Ecto neural progenitor cell (in vitro differentiated cells): ENCODE data around the gene PIK3R5.

Source experiments
- DNase-seq: peaks from one replicate; pipeline ENCODE4 v3.0.0-alpha.2; 2018; ENCODE audit warnings: low spot score

The PIK3R5 gene

GRCh38 chr17:8924595-8924994 lies 40.9 kb downstream of the PIK3R5 start:
- no peak for DNase-seq

DNA sequence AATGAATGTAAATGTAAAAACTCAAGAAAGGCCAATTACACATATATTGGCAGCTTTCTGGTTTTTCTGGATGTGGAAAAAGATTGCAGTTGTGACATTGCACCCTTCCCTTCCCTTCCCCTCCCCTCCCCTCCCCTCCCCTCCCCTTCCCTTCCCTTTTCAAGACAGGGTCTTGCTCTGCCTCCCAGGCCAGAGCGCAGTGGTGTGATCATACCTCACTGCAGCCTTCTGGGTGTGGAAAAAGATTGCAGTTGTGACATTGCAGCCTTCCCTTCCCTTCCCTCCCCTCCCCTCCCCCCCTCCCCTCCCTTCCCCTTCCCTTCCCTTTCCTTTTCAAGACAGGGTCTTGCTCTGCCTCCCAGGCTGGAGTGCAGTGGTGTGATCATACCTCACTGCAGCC lies 41.7 kb downstream of the PIK3R5 start:
- no peak for DNase-seq

DNA sequence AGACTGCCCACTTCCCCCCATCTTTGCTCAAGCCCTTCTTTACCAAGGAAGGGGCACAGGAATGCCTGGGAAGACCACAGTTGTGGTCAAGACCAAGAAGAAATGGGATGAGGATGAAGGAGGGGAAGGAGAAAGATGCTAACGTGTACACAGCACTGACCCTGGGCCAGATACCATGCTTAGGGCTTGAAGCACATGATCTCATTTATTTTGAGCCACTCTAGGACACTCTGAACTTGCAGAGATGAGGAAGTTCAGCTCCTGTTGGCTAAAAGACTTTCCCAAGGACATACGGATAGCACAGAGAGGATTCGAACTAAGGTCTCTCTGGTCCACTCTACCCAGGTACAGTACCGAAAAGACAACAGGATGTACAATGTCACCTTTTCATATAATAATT lies 42.6 kb downstream of the PIK3R5 start:
- no peak for DNase-seq

- DNase-seq, result no peak
Measured at GRCh38 chr17:8922451-8922850, 43.1 kb downstream of the PIK3R5 start.

- DNase-seq, result no peak
Measured at GRCh38 chr17:8921147-8921546, 44.4 kb downstream of the PIK3R5 start.

- DNase-seq, result no peak
Measured at GRCh38 chr17:8918807-8919465, 46.6 kb downstream of the PIK3R5 start.

DNA sequence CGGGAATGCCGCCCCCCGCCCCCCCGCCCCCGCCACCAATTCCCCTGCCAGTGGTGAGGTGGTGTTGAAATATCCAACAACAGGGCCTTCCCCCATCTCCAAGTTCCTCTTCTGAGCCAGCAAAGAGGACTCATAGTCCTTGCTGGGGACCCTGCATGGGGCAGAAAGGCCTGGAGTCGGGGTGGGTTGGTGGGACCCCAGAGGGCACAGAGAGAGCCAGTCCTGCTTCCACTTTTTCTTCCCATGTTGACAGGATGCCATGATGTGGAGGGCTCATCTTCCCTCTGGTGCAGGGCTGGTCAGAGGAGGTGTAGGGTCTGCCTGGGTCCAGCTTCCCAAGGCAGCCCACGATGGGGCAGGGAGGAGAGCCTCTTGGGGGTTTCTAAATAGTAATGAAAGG lies 49.0 kb downstream of the PIK3R5 start:
- no peak for DNase-seq

DNA sequence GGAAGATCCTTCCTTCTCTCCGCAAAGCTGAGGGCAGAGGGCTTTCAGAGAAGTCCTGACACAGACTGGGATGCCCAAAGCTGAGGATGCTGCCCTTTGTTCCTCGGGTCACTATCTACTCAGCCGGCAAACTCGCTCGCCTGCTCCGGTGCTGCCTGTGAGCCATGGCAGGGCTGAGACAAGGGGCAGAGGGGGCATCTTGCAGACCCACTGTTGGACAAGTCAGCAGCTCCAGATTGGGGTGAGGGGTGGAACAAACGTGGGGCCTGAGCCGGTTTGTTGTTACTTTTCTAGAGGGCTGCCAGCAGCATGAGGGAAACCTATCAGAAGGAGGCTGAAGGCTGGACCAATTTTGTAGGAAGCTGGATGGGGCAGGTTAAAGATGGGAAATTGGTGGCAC lies 51.0 kb downstream of the PIK3R5 start:
- DNase-seq, result peak; percentile 43

GRCh38 chr17:8913879-8914278 lies 51.6 kb downstream of the PIK3R5 start:
- no peak for DNase-seq

GRCh38 chr17:8913091-8913490 lies 52.4 kb downstream of the PIK3R5 start:
- no peak for DNase-seq

DNA sequence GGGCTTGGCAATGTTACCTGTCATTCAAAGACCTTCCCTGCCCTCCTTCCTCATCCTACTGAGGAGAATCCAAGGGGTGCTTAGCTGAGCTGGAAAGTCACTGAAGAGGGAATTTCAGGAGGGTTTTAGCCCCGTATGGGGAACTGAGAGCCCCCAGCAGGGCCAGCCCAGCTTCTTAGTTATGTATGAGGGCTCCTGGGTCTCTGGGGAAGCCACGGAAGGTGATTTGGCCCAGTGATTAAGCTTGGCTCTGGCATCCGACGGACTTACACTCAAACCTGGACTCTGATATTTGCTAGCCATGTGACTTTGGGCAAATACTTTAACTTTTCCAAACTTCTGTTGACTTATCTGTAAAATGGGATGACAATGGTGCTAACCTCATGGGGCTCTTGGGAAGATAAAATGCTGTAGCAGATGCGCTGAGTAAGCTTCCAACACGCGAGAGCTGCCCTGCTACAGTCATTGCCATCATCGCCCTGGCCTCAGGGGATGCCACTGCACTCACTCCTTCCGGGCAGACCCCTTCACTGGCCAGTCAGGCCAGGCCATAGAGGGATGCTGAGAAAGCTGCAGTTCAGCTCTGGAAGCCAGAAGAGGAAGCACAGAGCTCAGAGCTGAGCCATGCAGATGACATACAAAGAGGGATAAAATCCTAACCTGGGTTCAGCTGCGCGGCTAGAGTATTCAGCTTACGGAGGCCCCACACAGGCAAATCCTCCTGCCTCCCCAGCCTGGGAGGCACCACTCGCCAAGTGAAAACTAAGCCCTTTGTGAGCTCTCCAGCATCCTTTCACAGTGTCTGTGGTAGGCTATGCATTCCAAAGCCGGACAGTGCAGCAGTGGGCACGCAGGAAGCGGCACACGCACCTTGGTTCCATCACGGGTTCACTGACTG lies 53.2 kb downstream of the PIK3R5 start:
- DNase-seq, result peak; percentile 61

DNA sequence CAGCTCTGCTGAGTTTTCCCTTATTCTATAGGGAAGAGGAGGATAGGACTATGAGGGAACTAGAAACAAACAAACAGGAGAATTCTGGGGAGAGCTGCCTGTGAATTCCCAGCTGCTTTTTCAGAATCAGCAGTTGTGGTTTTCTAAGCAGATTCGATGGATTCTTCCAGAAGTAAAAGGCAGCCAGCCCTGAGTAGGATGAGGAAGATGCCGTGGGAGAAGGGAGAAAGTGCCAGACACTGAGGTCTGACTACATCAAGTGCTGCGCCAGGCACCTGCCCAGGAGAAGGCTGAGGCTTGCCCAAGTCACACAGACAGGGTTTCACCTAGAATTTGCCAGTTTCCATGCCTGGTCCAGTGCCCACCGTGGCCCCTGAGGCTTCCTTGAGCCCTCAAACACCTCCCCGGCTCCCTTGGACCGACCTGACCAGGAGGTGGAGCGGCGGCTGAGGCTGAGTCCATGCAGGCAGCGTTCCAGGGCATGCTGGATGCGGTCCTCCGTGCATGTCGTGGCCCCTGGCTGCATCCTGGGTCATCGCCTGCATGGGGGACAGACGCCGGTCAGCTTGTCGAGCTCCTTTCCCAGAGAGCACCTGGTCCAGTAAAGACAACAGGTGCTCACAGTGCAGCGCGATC lies 54.4 kb downstream of the PIK3R5 start:
- DNase-seq, result peak; percentile 44

DNA sequence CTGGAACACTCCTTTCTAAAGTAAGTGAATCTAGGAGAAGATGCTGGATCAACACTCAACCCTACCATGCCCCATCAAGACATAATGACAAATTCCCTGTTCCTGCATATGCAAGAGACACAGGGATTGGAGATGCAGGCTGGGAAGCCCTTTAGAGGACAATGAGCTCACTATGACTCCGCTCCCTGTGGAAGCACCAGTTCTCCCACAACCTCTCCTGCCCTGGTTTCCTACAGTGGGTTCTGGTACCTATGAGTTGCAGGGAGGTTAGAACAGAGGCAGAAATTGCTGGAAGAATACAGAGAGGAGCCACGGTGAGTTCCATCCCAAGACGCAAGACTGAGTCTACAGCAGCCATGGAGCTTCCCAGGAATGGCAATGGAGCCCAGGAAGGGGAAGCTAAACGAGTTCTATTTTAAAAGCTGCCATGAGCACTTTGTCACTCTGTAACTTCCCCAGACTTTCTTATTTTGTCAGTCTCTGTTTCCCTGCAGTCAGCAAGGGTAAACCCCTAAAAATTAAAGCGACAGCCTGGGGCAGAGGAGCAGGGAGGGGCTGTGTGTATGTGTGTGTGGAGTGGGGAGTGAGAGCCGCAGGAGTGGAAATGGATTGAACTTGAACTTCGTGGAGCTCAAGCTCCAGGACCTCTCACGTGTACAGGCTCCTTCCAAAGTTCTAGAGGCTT lies 55.8 kb downstream of the PIK3R5 start:
- DNase-seq, result no peak

DNA sequence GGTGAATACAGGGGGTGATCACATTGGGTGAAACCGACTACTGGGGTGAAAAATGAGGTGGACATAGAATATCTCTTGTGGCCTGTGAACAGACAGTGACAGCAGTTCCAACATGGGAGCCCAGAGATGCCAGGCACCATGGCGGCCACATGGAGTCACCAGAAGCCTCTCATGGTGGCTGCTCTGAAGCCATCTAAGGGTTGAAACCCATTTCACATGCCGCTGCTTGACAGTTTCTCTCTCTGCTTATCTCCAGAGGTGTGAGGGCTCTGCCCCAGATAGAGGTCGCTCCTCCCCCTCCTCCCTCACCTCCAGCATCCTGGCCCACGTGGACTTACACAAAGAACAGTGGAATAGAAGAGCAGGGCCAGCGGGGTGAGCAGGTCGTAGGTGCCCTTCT lies 60.2 kb downstream of the PIK3R5 start:
- no peak for DNase-seq

DNA sequence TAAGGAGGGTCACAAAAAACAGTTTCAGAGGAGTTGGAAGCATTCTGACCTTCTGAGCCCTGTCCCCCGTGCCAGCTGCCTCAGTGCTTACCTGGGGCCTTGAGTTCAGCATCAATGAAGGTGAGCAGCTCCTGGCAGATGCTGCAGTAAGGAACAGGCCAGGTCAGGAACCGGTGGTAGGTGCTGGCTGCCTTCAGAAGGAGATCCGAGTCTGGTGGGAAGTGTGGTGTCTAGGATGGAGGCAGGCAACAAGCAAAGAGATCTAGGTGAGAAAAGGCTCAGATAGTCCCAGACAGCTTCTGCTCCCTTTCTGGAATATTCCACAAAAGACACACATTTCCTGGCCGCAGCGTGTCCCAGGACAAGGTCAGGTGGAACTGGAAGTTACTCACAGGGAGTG lies 60.8 kb downstream of the PIK3R5 start:
- peak; percentile 41 for DNase-seq

- DNase-seq, result no peak
Measured at GRCh38 chr17:8904201-8904600, 61.3 kb downstream of the PIK3R5 start.

GRCh38 chr17:8900626-8901585 lies 64.6 kb downstream of the PIK3R5 start:
- DNase-seq, result peak; percentile 40

DNA sequence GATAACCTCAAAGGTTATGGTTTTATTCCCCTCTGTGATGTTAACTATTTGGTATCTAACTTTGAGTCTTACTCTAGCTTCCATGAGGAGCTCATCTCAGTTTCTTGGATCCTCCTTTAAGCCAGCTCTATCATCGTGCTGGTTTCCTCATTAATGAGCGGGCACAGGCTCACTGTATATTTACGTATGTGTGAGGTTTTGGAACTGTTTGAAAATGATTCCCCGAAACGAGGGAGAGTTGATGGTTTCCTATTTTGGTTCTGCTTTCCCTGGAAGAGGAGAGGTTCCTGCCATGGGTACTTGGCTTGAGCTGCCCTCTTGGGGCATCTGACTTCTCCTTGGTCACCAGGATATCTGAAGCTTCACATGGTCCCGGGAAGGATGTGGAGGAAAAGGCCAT lies 65.3 kb downstream of the PIK3R5 start:
- no peak for DNase-seq

DNA sequence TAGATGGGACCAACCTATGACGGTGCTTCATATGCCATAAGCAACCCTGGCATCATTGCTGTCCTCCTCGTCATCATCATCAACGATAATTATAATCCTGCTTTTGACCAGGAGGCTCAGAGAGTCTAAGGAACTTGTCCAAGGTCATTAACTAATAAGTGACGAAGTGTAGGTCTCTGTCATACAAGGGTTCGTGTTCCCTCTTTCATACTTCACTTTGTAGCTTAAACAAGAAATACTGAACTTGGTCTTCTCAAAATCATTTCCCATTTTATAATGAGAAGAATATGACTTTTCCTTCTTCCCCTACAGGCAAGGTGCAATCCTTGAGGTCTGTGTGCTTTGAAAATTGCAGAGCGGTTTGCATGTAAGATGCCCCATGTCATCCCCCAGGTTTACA lies 66.9 kb downstream of the PIK3R5 start:
- DNase-seq, result no peak

DNA sequence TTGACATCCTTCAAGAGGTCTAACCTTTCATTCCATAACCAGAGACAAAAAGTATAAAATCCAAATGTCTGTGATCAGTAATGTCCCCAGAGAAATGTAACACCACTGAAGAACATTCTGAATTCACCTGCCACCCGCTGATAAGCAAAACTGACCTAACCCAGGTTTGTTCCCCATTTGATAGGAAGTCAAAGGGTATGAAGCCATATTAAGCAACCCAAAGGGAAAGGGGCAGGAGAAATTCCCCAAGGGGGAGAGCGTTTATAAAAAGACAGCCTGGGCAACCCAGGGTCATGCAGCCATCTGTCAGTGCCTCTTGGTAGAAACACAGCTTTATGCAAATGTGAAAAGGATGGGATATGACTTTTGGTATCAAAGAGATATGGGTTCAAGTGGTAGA lies 67.4 kb downstream of the PIK3R5 start:
- no peak for DNase-seq
